GM18951 (cell line): Measurements from ENCODE around the gene CCL4L2.
"Not testable (repeated sequence)": the region's sequence is repeated elsewhere in the genome, so short reads cannot be mapped to it uniquely, and the experiment has no call there.

ENCODE experiments used
- POLR2A ChIP-seq: IDR thresholded peaks from 4 replicates; pipeline ENCODE4 v1.6.1; 2011; ENCODE audit warnings: mild to moderate bottlenecking; ENCODE audit not compliant: insufficient read length, insufficient read depth; ENCODE audit errors: extremely low read depth
- in situ Hi-C: fragments of 300-500 bp; cut with MboI; formaldehyde crosslinking; loops from one replicate; pipeline ENCODE4 v1.12.0; 2022; ENCODE audit warnings: low sequenced_read_pairs, mixed read lengths, inconsistent platforms; ENCODE audit not compliant: unreplicated experiment

CCL4L2 gene

GRCh38 chr17:36210439-36211211 is at the start of gene CCL4L2:
Gene CCL4L2 (plus strand): TSS chr17:36211063.
- in situ Hi-C loops: loop anchor here (10.0 to 25.0 kb wide), 2 partner anchors 106 to 277 kb away; partner anchors contain the start of genes CCL4 and ZNHIT3

GRCh38 chr17:36168836-36169235 is 42.0 kb upstream of the CCL4L2 start:
- in situ Hi-C loops: not testable (repeated sequence)

DNA sequence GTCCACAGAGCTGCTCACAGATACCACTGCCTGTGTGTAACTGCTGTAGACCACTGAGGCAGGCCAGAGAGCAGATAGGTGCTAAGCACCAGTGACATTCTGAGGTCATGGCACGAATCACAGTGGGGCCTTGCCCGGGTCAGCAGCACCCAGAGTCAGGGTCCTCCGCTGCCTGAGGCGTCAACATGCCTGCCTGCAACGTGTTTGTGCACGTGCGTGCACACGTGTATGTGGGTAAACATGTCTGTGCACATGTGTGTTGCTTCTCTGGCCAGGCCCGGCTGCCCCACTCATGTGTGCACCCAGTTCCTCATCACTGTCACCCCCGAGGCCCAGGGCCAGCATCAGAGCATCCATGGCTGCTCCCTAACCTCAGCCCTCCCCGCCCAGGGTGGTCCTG is 34.3 kb upstream of the CCL4L2 start, which contains the start of gene TBC1D3B:
Gene TBC1D3B (minus strand): TSS at position 101 of the 400 bp plus-strand sequence. CDS start 1,586 bp downstream, outside the sequence.
- in situ Hi-C loops: not testable (repeated sequence)

GRCh38 chr17:36181446-36182175 is 29.3 kb upstream of the CCL4L2 start:
- in situ Hi-C loops: not testable (repeated sequence)

GRCh38 chr17:36182176-36183000 is 28.5 kb upstream of the CCL4L2 start:
- no peak for TF ChIP-seq POLR2A
- in situ Hi-C loops: no loop called here

DNA sequence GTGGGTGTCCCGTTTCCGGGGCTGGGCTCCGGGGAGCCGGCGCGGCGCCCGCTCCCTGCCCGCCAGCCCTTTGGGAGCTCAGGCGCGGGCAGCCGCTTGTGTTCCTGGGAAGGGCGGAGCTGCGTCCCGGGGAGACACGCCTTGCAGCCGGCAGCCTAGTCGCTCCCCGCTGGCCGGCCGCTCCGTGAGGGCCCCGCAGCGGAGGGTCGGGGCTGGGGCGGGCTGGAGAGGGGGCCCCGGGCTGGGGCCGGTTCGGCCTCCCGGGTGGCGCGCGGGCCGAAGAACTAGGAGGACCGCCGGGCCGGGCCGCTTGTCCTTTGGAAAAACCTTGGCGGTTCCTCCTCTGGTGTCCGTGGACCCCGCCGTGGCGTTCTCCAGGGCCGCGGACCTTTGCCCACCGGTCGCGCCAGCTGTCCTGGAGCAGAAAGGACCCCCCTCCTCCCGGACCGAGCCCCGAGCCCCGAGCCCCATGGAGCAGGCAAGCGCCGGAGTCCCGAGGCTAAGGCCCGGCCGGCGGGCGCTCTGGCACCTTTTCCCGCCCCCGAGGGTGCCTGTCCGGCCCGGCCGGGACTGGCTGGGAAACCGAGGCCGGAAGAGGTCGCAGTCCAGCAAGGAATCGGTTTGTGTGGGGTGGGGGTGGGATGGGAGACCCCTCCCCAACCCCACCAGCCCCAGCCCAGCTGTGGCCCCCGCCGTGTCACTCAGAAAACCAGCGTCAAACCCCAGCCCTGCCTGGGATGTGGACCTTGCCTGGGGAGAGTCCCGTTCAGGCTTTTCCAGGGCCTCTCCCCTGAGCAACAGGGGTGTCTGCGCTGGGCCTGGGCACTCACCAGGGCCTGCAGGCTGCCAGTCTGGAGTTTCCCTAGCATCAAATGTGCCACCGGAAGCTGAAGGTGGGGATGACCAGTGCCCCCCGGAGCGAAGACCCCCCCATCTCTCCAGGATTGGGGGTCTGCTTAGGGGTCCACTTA is 27.6 kb upstream of the CCL4L2 start:
- TF ChIP-seq POLR2A: peak; percentile 33
- in situ Hi-C loops: no loop called here

GRCh38 chr17:36184023-36184765 is 26.7 kb upstream of the CCL4L2 start:
- in situ Hi-C loops: no loop called here
- no peak for TF ChIP-seq POLR2A

GRCh38 chr17:36185416-36185815 is 25.4 kb upstream of the CCL4L2 start:
- TF ChIP-seq POLR2A: no peak
- in situ Hi-C loops: no loop called here

DNA sequence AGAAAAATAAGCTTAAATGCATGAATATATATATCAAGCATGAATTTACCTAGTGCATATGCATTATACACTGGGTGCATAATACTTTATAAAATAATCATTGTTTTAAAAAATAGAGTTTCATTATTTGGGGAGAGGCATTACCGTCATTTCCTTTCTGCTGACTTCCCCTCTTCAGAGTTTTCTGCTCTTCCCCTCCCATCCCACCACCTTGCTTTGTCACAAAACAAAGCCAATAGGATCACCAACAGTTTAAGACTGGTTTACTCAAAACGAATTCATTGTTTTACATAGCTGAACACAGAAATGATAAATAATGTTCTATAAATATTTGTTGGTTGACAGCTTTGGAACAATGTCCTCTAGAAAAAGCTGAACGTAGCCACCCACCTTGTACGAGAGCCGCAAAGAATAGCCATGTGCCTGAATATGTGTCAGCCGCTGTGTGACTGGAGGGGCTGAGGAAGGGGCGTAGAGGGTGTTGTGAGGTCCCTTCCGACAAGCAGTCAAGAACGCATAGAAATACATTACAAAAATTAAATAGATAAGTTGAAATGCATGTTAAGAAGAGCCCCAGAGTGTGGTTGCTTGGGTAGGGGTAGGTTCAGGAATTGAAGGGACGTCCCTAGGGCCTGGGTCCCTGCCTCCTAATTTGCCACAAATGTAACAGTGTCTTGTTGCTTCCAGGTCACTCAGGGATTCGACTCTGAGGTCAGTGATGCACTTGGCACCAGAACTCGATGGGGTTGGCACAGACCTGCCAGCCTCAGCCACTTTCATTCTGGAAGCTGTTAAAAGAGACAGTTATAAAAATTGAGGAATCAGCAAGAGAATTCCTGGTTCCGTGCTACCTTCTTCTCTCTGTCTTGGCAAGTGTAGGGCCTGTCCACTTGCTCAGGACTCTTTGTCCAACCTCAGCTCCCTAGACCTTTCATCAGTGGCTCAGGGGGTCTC is 23.8 kb upstream of the CCL4L2 start:
- in situ Hi-C loops: not testable (repeated sequence)

- in situ Hi-C loops: not testable (repeated sequence)
Observed at GRCh38 chr17:36187943-36188665, 22.8 kb upstream of the CCL4L2 start.

- in situ Hi-C loops: no loop called here
Observed at GRCh38 chr17:36188891-36189306, 22.0 kb upstream of the CCL4L2 start.

GRCh38 chr17:36189993-36190392 is 20.9 kb upstream of the CCL4L2 start:
- in situ Hi-C loops: not testable (repeated sequence)

More at GRCh38 chr17:36188891-36189306, 22.0 kb upstream of the CCL4L2 start:
- no peak for TF ChIP-seq POLR2A

- in situ Hi-C loops: not testable (repeated sequence)
Observed at GRCh38 chr17:36190549-36191330, 20.1 kb upstream of the CCL4L2 start.
